Upper lobe of left lung (tissue), 6 donors: ENCODE measurements around the gene ZNF700. TPM values are rescaled to one million over a fixed set of nuclear protein-coding genes. Genes with fewer than 3 reads are reported as not detected.
A peak's percentile ranks its signal among the peaks of the same experiment; 100 is the strongest.
"Not testable (repeated sequence)": the region's sequence is repeated elsewhere in the genome, so short reads cannot be mapped to it uniquely, and the experiment has no call there.

Experiments used
- ATAC-seq, 2 donors: fragments of 200-7000 bp; cut with Tn5 transposase; one replicate each; pipeline ENCODE4 v1.9.1; 2022; ENCODE audit warnings: mild to moderate bottlenecking in 2 of 2, moderate library complexity in 2 of 2; ENCODE audit not compliant: low FRiP score in 2 of 2
- DNase-seq, 2 donors: peaks; one replicate each; pipeline ENCODE4 v3.0.0-alpha.2; 2019 to 2020
- H3K27ac ChIP-seq, 4 donors: fragments of 200-600 bp; sonication (generic); one replicate each; pipeline ENCODE4 v1.5.1; 2016 to 2019
- H3K27me3 ChIP-seq, 4 donors: fragments of 200-600 bp; sonication (generic); one replicate each; pipeline ENCODE4 v1.5.1; 2017 to 2019
- H3K36me3 ChIP-seq, 4 donors: fragments of 200-600 bp; sonication (generic); one replicate each; pipeline ENCODE4 v1.5.1; 2016 to 2019
- H3K4me1 ChIP-seq, 4 donors: fragments of 200-600 bp; sonication (generic); one replicate each; pipeline ENCODE4 v1.5.1; 2018 to 2019
- H3K4me3 ChIP-seq, 4 donors: fragments of 200-600 bp; sonication (generic); one replicate each; pipeline ENCODE4 v1.5.1; 2017 to 2019; ENCODE audit warnings: mild to moderate bottlenecking in 2 of 4, moderate library complexity in 1 of 4
- H3K9me3 ChIP-seq, 4 donors: fragments of 200-600 bp; sonication (generic); one replicate each; pipeline ENCODE4 v1.5.1; 2018 to 2019
- CTCF ChIP-seq, 6 experiments: fragments of 450-650 bp in 4 of 6; fragments of 200-600 bp in 2 of 6; sonication (generic) in 2 of 6; IDR thresholded peaks; one replicate each; pipeline ENCODE4 v1.5.1; 2016 to 2019; ENCODE audit warnings: antibody characterized with exemption in 6 of 6
- EP300 ChIP-seq, 4 donors: sonication (generic); formaldehyde crosslinking; IDR thresholded peaks; one replicate each; pipeline ENCODE4 v1.5.1; 2017; ENCODE audit warnings: antibody characterized with exemption in 4 of 4, control low read depth in 2 of 4
- POLR2A ChIP-seq, 4 donors: fragments of 450-650 bp; IDR thresholded peaks; one replicate each; pipeline ENCODE4 v1.5.1; 2016 to 2017; ENCODE audit warnings: antibody characterized with exemption in 4 of 4, mild to moderate bottlenecking in 2 of 4
- POLR2AphosphoS5 ChIP-seq, 2 donors: sonication (generic); formaldehyde crosslinking; IDR thresholded peaks; one replicate each; pipeline ENCODE4 v1.5.1; 2017; ENCODE audit warnings: antibody characterized with exemption in 2 of 2
- WGBS, 2 donors: methylation state at CpG; one replicate each; pipeline ENCODE4 v1.1.5; 2017 to 2018; 5-methylcytosine and 5-hydroxymethylcytosine counted together
- small RNA-seq, 4 donors: library from RNA; depleted of rRNA; stranded (forward); fragments of <200 nt; gene quantifications; one replicate each; pipeline ENCODE3, GENCODE V24; 2016
- total RNA-seq, 6 donors: library from RNA; depleted of rRNA in 4 of 6; stranded (reverse); fragments of >200 nt in 4 of 6; gene quantifications; one replicate each; pipeline versions ENCODE4 v1.1.0 to v1.2.1, GENCODE V29; 2016 to 2021
- donor health status: DM: no; HTN: no; CAD: no; lungs with moderate emphysema.
- donor health status: DM: no; HTN: yes; CAD: no; lungs with severe emphysema.

ZNF700 gene
- total RNA-seq, 6 donors from 2014 or later = 10.5 to 47.1 (median 14.9) TPM

- peak overlapping the region in 3 of 4 donors; percentile 61 to 89 (median 71) for H3K4me3 ChIP-seq
- TF ChIP-seq EP300 (IDR thresholded peaks at IDR 0.05) = no peak
- TF ChIP-seq POLR2AphosphoS5 (IDR thresholded peaks at IDR 0.05) = no peak
- TF ChIP-seq CTCF (IDR thresholded peaks at IDR 0.05) = no peak
- no peak for TF ChIP-seq POLR2A (IDR thresholded peaks at IDR 0.05)
- ATAC-seq = no peak
- H3K36me3 ChIP-seq = no peaks in the 10 kb centered on the region
- peaks cover 0 to 15% (median 0%) of the 10 kb centered on the region in 4 donors for H3K4me1 ChIP-seq
- no peak for DNase-seq
- H3K27me3 ChIP-seq = no peaks in the 10 kb centered on the region
- WGBS, 2 donors = 77 to 78% methylated on average over 9 of the region's 9 CpGs
- H3K27ac ChIP-seq = peak overlapping the region in 2 of 4 donors; percentile 91 to 95
- no peaks in the 10 kb centered on the region for H3K9me3 ChIP-seq
These were observed 64.2 kb downstream of the ZNF700 start for GRCh38 chr19:11989112-11989456.

- H3K27ac ChIP-seq, H3K4me3 ChIP-seq, H3K36me3 ChIP-seq, H3K9me3 ChIP-seq, ATAC-seq, DNase-seq, H3K27me3 ChIP-seq: not testable (repeated sequence)
- H3K4me1 ChIP-seq = peaks cover 0 to 13% (median 0%) of the 10 kb centered on the region in 4 donors
- WGBS, 2 donors = 71 to 83% methylated on average over 4 of the region's 4 CpGs
These were observed 67.0 kb downstream of the ZNF700 start for GRCh38 chr19:11991921-11992320.

GRCh38 chr19:11995174-11995573, 70.3 kb downstream of the ZNF700 start:
- no peak for TF ChIP-seq POLR2A (IDR thresholded peaks at IDR 0.05)
- no peak for TF ChIP-seq EP300 (IDR thresholded peaks at IDR 0.05)
- TF ChIP-seq POLR2AphosphoS5 (IDR thresholded peaks at IDR 0.05) = no peak
- no peak for TF ChIP-seq CTCF (IDR thresholded peaks at IDR 0.05)
- Histone ChIP-seq H3K36me3 (no peaks in the 10 kb centered on the region), H3K4me3 (no peak overlapping the region), H3K9me3 (no peaks in the 10 kb centered on the region), H3K4me1 (no peaks in the 10 kb centered on the region), H3K27me3 (no peaks in the 10 kb centered on the region), H3K27ac (no peak overlapping the region)
- ATAC-seq (no peak), DNase-seq (no peak)
- WGBS, 2 donors = 93 to 95% methylated on average over 1 of the region's 1 CpG

Small RNA genes lying within 50 kb of the gene (small RNA-seq; reads per million reads assigned to genes)
- 0 reads per million in 4 donors for gene RNA5SP464

Other genes starting within 250 kb of the ZNF700 start
- 10 to 100 TPM in 2 of 6 donors, 1 to 10 TPM in 4; 6.1 to 22.0 (median 7.7) TPM for gene ZNF823, start 186.2 kb upstream of the ZNF700 start, total RNA-seq
- gene ZNF441, start 158.1 kb upstream of the ZNF700 start, total RNA-seq = 10 to 100 TPM in 1 of 6 donors, 1 to 10 TPM in 5; 2.7 to 12.3 (median 6.9) TPM
- gene ZNF491, start 126.6 kb upstream of the ZNF700 start, total RNA-seq = 1 to 10 TPM in 4 of 6 donors, under 1 TPM in 1, not detected in 1; 0.55 to 3.4 (median 2.0) TPM
- gene ZNF440, start 110.8 kb upstream of the ZNF700 start, total RNA-seq = 10 to 100 TPM; 12.4 to 49.2 (median 17.0) TPM
- gene ZNF439, start 76.4 kb upstream of the ZNF700 start, total RNA-seq = 10 to 100 TPM in 4 of 6 donors, 1 to 10 TPM in 2; 6.8 to 27.2 (median 11.9) TPM
- 10 to 100 TPM; 10.1 to 29.3 (median 16.4) TPM for gene ZNF69, start 37.3 kb upstream of the ZNF700 start, total RNA-seq
- 1 to 10 TPM; 2.4 to 9.4 (median 5.9) TPM for gene ZNF763, start 39.9 kb downstream of the ZNF700 start, total RNA-seq
- 10 to 100 TPM in 1 of 6 donors, 1 to 10 TPM in 5; 3.7 to 12.5 (median 6.3) TPM for gene ZNF433, start 110.6 kb downstream of the ZNF700 start, total RNA-seq
- gene ZNF878, start 127.9 kb downstream of the ZNF700 start, total RNA-seq = under 1 TPM in 3 of 6 donors, not detected in 3; 0.14 to 0.30 (median 0.17) TPM
- gene ZNF844, start 139.6 kb downstream of the ZNF700 start, total RNA-seq = 10 to 100 TPM in 3 of 6 donors, 1 to 10 TPM in 3; 2.3 to 14.7 (median 9.8) TPM
- 1 to 10 TPM in 5 of 6 donors, not detected in 1; 1.9 to 5.4 (median 4.1) TPM for gene ZNF20, start 215.2 kb downstream of the ZNF700 start, total RNA-seq
- 1 to 10 TPM; 3.0 to 9.8 (median 5.0) TPM for gene ZNF625, start 231.6 kb downstream of the ZNF700 start, total RNA-seq
- 10 to 100 TPM in 2 of 6 donors, 1 to 10 TPM in 4; 5.7 to 15.2 (median 9.2) TPM for gene ZNF136, start 238.0 kb downstream of the ZNF700 start, total RNA-seq